GM18858 (cell line): Measurements from ENCODE around the gene TIGD3.
"Not testable (repeated sequence)": the region's sequence is repeated elsewhere in the genome, so short reads cannot be mapped to it uniquely, and the experiment has no call there.

Experiments used
- ATAC-seq: cut with Tn5 transposase; IDR thresholded peaks from one replicate; pipeline ENCODE4 v1.9.1; 2021; ENCODE audit not compliant: unreplicated experiment

The TIGD3 gene

DNA sequence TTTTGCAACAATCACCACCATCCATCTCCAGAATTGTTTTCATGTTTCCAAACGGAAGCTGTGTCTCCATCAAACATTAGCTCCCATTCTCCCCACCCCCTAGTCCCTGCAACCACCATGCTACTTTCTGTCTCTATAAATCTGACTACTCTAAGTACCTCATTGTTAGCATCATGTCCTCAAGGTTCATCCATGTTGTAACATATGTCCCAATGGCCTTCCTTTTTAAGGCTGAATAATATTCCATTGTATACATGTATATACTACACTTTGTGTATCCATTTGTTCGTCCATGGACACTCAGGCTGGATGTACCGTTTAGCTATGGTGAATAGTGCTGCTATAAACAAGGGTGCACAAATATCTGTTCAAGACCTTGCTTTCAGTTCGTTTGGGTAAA, 29.1 kb upstream of the TIGD3 start:
- no peak for ATAC-seq

DNA sequence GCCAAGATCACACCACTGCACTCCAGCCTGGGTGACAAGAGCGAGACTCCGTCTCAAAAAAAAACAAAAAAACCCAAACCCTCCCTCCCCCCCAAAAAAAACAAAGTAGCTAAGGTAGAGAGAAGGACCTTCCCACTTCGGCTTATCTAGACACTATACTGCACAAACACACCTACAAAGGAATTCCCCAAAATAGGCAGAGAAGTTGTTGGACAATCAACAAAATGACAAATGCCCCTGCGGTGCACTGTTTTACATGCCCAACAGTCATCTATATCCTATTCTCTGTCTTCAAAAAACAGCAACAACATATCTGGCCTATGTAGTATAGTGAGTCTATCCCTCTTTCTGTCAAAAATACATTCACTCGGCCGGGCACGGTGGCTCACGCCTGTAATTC, 27.5 kb upstream of the TIGD3 start:
- ATAC-seq = no peak

DNA sequence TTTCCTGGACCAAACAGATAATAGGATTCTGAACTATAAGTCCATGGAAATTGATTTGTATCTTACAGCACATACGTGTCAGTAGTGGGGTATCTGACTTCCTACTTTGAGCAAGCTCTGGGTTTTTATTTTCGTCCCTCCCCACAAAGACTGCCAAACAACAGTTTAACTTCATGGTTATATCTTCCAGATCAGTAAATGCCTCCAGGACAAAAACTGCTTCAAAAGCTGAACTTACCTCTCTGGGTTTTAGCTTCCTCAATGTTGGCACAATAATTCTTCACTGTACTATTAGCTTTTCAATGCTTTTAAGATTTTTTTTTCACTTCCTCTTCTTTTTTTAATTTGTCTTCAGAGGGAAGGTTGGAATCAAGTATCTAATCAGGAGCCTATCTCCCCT, 25.1 kb upstream of the TIGD3 start:
- ATAC-seq = no peak

DNA sequence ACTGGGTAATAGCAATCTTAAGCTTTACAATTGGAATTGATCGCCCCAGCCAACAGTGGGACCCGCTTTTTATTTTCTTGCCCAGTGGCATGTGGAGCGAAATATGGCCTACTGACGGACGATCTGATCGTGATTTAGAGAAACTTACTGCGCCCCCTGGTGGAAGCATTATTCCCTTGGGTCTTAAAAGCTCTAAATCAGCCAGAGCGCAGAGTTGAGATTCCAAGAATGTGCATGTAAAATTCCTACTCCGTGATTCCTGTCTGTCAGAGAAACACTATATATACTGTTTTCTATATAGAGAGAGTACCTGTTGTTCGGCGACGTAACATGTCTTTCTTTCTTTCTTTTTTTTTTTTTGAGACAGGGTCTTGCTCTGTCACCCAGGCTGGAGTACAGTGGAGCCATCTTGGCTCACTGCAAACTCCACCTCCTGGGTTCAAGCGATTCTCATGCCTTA, 24.6 kb upstream of the TIGD3 start:
- no peak for ATAC-seq

DNA sequence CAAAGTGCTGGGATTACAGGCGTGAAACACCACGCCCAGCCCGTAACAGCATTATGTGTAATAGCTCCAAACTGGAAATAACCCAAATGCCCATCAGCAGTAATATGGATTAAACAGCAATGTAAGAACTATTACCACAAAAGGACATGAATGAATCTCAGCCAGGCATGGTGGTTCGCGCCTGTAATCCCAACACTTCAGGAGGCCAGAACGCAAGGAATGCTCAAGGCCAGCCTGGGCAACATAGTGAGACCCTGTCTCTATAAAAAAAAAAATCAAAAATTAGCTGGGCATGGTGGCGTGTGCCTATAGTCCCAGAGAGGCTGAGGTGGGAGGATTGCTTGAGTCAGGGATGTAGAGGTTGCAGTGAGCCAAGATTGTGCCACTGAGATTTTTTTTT, 24.0 kb upstream of the TIGD3 start:
- no peak for ATAC-seq

DNA sequence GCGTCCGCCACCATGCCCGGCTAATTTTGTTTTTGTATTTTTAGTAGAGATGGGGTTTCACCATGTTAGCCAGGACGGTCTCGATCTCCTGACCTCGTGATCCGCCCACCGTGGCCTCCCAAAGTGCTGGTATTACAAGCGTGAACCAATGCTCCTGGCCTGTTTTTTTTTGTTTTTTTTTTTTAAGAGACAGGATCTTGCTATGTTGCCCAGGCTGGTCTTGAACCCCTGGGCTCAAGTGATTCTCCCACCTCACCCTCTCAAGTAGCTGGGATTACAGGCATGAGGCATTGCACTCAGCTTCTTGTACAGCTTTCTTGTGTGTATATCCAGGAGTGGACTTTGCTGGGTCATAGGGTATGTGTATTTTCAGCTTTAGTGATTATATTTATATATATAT, 22.0 kb upstream of the TIGD3 start:
- ATAC-seq = not testable (repeated sequence)

DNA sequence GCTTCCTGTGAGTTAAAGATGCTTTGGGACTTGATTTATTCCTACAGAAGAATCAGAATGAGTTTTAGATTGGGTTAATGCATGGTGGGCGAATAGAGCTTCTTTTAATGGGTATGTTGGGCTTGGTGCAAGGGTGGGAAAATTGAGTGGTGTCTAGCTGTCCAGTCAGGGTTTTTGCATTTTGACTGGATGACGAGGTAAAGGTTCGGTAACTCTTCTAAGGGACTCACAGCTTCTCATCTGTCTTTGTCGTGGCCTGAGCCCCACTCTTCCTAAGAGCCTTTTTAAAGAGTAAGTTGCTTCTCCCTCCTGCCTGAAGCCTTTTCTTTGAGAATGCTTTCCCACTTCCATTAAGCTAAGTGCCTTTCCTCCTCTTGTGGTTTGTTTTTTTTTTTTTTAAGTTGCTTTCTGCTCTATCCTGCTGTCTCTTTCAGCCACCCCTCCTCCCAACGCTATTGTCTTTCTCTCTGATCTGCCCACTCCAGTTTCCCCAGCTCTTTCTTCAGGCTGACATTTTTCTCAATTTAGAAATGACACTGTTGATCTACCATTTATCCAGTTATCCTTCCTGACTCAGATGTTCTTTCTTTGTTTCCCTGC, 19.8 kb upstream of the TIGD3 start:
- no peak for ATAC-seq

DNA sequence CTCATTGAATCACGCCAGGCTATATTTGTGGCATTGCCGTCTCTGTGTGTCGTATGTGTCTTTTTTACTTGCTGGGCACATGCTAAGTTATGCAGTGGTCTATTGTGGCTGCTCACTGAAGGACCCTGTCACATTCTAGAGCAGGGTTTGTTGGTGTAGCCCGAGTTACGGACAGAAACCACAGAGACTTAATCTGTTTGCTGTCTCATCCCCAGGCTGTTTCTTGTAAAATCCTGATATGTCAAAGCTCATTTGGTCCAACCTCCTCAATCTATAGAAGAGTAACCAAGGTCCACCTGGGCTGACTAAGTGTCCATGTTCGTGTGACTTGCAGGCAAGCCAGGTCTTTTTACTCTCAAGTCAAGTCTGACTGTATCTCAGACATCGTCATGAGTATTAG, 15.9 kb upstream of the TIGD3 start:
- ATAC-seq = no peak

DNA sequence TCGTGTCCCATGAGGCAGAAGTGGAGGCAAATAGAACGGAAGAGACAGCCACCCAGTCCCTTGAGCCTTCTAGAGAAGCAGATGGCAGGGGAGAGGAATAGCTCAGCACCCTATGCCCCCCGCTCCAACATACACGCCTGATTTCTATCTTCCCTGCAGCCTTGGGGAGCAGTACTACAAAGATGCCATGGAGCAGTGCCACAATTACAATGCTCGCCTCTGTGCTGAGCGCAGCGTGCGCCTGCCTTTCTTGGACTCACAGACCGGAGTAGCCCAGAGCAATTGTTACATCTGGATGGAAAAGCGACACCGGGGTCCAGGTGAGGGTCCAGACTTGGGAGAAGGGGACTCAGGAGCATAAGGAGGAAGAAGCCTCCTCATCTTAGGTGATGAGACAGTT, 14.3 kb upstream of the TIGD3 start:
- no peak for ATAC-seq

DNA sequence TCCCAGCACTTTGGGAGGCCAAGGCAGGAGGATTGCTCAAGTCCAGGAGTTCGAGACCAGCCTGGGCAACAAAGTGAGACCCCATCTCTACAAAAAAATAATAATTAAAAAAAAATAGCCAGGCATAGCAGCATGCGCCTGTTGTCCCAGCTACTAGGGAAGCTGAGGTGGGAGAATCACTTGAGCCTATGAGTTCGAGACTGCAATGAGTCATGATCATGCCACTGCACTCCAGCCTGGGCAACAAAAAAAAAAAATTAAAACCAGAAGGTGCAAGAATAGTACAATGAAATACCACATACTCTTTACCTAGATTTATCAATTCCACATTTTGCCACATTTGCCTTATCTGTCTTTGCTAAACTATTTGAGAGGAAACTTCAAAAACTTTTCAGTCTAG, 12.7 kb upstream of the TIGD3 start:
- ATAC-seq = no peak

DNA sequence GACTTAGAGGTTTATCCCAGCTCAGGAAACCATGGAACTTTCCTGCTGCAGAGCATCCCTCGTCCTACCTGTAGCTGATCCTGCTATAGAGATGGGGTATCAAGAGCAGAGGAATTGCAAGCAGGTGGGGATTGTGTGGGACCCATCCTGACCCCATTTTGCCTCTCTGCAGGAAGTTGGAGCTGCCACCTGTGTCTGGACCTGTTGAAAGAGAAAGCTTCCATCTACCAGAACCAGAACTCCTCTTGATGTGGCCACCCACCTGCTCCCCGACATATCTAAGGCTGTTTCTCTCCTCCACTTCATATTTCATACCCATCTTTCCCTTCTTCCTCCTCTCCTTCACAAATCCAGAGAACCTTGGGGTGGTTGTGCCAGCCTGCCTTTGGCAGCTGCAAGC, 3.0 kb upstream of the TIGD3 start:
- no peak for ATAC-seq

DNA sequence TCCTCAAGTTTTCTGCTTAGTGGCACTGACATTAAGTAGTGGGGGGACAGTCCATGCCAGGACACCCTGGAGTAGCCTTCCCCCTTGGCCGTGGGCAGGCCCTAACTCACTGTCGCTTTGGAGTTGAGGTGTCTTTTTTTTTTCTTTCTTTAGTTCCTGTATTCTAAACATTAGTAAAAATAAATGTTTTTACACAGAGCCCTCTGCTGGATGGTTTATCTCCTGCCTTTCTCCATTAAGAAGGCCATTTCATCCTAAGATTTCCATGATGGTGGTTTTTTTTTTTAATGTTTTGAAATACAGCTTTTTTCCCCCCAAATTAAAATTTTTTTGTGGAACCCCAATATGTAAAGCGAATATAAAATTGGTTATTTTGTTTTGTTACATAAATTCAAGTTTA, 1.8 kb upstream of the TIGD3 start:
- no peak for ATAC-seq

DNA sequence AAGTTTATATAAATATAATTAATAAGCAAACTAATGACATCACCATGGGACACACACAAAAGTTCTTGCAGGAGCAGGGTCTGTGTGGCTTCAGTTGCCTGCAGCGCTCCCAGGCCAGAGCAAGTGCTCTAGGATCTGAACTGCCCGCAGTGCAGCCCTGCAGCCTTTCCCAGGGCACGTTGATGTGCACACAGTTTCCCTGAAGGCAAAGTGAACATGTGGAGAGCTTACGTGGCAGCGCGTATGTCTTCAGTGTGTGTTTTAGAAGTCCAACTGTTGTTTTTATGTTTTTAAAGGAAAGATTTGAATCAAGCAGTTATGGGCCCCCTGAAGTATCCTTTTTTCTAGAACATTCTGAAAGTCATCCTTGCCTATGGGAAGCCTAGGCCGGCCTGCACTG, 1.2 kb upstream of the TIGD3 start:
- ATAC-seq = no peak

DNA sequence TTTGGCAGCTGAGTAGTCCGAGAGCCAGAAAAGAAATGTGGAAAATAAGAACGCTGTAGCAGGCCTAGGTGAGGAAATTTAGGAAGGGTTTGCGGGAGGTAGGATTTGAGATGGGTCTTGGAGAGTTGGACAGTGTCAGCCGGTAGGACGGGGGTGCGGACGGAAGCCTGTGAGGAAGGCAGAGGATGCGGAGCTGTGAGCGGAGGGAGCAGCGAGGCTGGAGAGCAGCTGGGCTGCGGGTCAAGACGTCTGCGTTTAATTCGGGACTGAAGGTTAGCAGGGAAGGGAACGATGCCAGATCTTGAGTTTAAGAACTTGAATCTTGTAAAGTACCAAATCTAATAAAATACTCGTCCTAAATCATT, 669 bp upstream of the TIGD3 start:
- no peak for ATAC-seq

DNA sequence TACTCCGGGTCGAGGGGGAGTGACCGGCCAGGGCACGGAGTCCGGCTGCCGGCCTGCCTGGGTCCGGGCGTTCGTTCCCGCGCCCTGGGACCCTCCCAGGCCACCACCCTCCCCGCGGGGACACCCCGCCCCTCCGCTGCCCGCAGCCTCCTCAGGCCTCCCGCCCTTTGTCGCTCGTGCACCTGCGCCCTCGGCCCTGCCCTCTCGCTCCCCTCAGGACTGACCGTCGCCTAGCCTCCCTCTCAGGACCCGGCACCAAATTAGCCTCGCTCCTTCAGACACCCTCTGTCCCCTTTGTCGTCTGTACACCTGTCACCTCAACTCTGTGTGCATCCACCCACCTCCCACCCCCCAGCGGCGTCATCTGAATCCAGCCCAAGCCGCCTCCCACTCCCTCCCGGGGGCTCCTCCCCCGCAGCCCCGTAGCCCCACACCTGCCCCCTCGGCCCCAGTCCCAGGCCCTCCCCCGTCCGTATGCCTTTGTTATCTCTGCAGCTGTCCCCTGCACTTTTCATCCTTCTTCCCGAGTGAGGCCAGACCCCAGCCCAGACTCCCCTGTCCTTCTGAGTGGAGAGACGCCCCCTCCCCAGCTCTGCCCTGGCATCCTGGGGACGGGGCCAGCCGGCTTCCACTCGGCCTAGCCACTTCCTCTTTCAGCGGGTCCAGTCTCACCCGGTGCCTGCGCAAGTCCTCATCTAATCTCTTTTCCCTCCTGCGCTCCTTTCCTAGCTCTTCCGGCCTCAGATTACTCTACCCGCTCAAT, 643 bp downstream of the TIGD3 start:
- ATAC-seq = peak; percentile 5

DNA sequence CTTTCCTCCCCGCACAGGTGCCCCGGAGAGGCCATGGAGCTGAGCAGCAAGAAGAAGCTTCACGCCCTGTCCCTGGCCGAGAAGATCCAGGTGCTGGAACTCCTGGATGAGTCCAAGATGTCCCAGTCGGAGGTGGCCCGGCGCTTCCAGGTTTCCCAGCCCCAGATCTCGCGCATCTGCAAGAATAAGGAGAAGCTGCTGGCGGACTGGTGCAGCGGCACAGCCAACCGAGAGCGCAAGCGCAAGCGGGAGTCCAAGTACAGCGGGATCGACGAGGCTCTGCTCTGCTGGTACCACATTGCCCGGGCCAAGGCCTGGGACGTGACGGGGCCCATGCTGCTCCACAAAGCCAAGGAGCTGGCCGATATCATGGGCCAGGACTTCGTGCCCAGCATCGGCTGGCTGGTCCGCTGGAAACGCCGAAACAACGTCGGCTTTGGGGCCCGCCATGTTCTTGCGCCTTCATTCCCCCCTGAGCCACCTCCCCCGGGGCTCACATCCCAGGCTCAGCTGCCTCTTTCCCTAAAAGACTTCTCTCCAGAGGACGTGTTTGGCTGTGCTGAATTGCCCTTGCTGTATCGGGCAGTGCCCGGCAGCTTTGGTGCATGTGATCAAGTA, 1.3 kb downstream of the TIGD3 start:
- ATAC-seq = no peak

DNA sequence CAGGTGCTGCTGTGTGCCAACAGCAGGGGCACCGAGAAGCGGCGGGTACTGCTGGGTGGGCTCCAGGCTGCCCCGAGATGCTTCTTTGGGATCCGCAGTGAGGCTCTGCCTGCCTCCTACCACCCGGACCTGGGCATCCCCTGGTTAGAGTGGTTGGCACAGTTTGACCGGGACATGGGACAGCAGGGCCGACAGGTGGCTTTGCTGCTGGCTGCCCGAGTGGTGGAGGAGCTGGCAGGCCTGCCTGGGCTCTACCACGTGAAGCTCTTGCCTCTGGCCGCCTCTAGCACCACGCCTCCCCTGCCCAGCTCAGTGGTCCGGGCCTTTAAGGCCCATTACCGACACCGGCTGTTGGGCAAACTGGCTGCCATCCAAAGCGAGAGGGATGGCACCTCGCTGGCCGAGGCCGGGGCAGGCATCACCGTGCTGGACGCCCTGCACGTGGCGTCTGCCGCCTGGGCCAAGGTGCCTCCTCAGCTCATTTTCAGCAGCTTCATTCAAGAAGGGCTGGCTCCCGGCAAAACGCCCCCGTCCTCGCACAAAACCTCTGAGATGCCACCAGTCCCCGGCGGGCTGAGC, 1.9 kb downstream of the TIGD3 start:
- ATAC-seq = no peak

DNA sequence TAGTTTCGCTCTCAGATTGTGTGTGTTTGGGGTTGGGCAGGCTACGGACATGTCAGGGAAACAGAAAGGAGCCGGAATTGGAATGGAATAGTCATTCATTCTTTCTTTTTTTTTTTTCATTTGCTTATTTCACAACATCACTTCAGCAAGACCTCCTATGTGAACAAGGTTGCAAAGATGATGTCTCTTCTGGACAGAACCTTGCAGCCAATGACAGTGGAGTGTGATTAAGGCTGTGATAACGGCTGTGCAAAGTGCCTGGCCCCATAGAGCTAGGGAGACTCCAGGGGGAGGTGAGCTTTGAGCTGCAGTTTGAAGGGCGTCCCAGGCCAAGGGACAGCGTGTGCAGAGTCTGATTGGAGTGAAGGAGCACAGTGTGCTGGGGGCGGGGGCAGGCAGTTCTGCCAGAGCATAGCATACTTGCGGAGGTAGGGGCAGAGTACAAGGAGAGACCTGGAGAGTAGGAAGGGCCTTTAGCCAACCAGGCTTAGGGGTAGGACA, 3.4 kb downstream of the TIGD3 start:
- no peak for ATAC-seq

DNA sequence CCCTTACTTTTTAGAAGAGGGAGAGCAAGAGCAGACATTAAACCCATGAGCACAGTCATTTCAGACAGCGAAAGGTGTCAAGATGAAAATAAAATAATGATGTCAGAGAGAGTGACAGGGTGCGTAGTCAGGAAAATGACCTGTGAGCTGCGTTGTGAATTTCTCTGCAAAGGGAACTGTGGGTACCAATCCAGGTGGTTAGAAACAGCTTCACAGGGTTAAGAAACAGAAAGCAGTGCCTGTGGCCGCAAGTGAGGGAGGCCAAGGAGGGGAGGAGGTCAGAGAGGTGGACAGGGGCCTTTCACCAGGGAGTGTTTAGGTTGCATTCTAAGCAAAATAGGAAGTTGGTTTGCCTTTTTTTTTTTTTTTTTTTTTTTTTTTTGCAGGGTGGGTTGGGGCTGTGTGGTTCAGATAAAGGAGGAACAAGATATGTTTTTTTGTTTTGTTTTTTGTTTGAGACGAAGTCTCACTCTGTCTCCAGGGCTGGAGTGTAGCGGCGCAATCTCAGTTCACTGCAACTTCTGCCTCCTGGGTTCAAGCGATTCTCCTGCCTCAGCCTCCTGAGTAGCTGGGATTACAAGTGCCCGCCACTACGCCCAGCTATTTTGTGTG, 7.9 kb downstream of the TIGD3 start:
- no peak for ATAC-seq

DNA sequence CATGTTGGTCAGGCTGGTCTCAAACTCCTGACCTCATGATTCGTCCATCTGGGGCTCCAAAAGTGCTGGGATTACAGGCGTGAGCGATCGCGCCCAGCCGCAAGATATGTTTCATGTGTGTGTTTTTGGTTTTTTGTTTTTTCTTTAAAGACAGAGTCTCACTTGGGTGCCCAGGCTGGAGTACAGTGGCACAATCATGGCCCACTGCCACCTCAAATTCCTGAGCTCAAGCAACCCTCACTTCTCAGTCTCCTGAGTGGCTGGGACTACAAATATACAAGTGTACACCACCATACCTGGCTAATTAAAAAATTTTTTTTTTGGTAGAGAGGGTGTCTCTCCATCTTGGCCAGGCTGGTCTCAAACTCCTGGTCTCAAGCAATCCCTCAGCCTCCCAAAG, 8.4 kb downstream of the TIGD3 start:
- ATAC-seq = no peak

DNA sequence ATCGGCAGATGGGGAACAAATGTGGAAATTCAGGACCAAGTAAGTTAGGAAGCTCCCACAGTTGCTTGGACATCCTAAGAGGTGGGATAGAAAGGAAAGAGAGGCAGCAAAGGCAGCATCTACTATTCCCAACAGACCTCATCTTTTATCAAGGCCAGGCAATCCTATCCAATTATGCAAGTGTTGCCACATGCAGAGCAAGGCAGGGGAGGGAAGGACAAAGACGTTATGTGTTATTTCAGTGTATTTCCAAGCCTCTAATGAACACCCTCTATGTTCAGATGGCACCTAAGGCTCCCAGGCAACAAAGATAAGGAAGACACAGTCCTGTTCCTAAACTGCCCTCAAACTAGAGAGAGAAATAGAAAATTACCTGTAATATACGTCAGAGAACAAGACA, 9.2 kb downstream of the TIGD3 start:
- no peak for ATAC-seq

DNA sequence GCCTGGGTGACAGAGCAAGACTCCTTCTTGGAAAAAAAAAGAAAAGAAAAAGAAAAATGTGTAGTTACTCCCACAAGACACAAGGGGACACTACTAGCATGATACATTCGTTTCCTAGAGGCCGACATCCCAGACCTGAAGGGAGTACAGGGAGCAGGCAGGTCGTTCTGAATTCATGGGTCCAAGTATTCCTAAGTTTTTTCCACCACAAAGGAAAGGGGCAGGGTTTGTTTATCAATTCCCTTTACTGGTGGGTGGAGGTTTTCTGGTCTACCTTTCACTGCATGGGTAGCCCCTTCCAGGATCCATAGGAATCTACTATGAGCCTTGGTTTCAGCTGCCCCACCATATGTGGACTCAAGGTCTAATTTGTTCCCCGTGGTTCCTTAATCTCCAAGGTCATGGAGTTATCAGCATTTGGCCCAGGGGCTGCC, 11.8 kb downstream of the TIGD3 start:
- ATAC-seq = no peak
